Measurements from ENCODE around the gene TARBP1.

DNA sequence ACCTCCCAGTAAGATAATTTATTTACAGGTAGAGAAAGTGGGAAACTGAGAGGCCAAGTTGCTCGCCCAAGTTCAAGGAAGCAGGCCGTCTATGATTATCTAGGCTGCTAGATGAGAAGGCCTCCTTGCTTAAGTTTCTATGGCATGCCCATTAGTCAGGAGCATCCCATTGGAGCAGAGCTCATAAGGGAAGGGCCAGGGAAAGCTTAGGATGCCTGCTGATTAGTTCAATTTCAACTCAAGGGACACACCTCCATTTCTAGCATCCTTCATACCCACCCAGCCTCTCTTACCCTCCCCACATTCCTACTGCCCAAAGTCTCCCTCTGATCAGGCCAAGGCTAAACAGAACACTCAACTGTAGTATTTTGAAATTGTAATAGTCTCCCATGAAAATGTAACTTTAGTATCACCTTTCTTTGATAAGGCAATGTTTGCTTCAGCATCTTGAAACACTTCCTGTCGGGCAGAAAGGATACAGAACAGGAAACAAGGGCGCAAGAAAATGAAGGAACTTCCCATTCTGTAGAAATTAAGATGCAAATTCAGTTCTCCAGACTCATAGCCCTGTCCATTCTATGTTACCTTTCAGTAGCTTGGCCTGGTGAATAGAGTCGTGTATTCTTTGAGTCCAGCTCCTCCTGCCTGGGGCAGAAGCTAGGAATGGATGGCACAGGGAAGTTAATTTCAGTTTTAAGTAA is 46.3 kb upstream of the TARBP1 start:
- TF ChIP-seq, protein P1, sequence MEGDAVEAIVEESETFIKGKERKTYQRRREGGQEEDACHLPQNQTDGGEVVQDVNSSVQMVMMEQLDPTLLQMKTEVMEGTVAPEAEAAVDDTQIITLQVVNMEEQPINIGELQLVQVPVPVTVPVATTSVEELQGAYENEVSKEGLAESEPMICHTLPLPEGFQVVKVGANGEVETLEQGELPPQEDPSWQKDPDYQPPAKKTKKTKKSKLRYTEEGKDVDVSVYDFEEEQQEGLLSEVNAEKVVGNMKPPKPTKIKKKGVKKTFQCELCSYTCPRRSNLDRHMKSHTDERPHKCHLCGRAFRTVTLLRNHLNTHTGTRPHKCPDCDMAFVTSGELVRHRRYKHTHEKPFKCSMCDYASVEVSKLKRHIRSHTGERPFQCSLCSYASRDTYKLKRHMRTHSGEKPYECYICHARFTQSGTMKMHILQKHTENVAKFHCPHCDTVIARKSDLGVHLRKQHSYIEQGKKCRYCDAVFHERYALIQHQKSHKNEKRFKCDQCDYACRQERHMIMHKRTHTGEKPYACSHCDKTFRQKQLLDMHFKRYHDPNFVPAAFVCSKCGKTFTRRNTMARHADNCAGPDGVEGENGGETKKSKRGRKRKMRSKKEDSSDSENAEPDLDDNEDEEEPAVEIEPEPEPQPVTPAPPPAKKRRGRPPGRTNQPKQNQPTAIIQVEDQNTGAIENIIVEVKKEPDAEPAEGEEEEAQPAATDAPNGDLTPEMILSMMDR (IDR thresholded peaks at IDR 0.05; ENCODE audit: borderline replicate concordance, extremely low read depth, low read length, poor library complexity, severe bottlenecking): no peak
- TF ChIP-seq EZH2 (IDR thresholded peaks at IDR 0.05; ENCODE audit: borderline replicate concordance, low read depth, low read length, severe bottlenecking): no peak
